ENCODE data around the gene PMIS2.

PMIS2 gene

DNA sequence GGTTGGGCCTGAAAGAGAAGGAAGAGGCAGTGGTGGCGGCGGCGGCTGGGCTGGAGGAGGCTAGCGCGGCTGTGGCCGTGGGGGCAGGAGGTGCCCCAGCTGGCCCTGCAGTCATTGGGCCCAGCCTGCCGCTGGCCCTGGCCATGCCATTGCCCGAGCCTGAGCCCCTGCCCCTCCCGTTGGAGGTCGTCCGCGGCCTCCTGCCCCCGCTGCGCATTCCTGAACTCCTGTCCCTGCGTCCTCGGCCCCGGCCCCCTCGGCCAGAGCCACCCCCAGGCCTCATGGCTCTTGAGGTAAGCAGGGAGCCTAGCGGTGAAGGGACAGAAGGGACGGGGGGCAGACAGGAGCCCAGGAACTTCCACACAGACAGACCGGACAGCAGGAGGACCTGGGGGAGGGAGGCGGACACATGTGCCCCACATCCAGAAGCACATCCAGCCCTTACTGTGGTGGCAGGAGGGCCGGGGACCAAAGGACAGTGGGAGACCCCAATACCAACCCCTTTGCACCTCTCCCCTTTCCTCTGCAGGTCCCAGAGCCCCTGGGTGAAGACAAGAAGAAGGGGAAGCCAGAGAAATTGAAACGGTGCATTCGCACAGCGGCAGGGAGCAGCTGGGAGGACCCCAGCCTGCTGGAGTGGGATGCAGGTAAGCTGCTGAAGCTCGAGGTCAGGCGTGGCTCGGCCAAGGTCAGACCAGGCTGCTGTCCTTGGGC is 47.9 kb downstream of the PMIS2 start:
- DNase-seq, result no peak

DNA sequence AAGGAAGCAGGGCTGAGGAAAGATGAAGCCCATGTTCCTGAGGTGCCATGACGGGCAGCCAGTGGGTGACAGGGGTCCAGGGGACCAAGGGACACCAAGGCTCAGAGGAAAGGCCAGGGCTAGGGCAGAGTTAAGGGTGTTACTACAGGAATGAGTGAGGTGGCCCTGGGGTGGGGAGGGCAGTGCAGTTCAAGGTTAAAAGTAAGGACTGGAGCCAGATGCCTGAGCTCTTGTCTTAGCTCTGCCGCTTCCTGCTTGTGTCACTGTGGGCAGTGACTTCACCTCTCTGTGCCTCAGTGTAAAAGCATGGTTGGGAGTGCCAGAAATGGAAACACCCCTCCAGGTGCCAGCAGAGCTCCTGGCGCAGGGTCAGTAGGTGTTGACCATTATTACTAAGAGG is 50.7 kb downstream of the PMIS2 start:
- DNase-seq, result no peak
